ENCODE data around the gene RADIL.

The RADIL gene

GRCh38 chr7:4774007-4774406 lies 109.5 kb downstream of the RADIL start:
- no peak for DNase-seq

DNA sequence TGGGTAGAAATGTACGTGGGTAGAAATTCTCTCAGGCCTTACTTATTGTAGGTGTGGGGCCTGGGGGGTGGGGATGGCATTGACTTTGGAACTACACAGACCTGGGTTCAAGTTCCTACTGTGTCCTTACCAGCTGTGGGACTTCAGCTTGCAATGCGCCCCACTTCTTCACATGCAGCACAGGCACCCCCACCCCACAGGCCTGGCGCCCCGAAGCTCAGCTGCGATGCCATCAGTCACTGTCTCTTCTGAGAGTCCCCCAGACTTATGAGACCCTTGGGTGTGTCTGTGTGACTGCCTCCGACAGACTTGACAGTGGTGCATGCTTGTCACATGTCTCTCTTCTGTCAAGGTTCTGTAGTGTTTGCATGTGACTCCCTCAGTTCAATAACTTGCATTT lies 111.2 kb downstream of the RADIL start:
- no peak for DNase-seq

DNA sequence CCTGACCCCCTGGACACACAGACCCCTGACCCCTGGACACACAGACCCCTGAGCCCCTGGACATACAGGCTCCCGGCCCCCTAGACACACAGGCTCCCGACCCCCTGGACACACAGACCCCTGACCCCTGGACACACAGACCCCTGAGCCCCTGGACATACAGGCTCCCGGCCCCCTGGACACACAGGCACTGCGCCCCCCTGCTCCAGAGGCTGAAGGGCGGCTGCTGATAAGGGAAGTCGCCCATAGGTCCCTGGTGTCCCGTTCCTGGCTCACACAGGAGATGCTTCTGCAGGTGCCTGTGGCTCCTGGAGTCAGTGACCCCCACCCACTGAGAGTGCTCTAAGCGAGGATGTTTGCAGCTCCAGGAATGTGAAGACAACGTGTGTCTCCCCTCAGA lies 111.8 kb downstream of the RADIL start:
- DNase-seq: no peak

DNA sequence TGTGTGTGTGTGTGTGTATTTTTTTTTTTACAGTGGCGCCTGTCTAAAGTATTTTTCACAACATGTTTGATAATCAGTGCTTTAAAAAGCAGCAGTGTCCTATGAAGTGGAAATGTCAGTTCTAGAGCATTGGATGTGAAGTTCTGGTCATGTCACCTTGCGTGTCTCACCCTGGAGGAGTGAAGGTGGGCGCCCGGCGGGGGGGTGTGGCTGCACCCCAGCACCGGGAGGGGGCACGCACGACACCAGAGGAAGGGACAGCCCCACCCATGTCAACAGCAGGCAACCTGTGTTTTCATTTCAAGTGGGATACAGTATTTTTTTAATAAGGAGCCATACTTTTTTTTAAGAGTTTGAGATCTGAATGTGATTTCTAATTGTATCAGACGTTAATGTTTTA lies 112.6 kb downstream of the RADIL start:
- DNase-seq: no peak

GRCh38 chr7:4769761-4770160 lies 113.8 kb downstream of the RADIL start:
- no peak for DNase-seq

- DNase-seq: no peak
Observed at GRCh38 chr7:4768597-4769569, 114.6 kb downstream of the RADIL start.

DNA sequence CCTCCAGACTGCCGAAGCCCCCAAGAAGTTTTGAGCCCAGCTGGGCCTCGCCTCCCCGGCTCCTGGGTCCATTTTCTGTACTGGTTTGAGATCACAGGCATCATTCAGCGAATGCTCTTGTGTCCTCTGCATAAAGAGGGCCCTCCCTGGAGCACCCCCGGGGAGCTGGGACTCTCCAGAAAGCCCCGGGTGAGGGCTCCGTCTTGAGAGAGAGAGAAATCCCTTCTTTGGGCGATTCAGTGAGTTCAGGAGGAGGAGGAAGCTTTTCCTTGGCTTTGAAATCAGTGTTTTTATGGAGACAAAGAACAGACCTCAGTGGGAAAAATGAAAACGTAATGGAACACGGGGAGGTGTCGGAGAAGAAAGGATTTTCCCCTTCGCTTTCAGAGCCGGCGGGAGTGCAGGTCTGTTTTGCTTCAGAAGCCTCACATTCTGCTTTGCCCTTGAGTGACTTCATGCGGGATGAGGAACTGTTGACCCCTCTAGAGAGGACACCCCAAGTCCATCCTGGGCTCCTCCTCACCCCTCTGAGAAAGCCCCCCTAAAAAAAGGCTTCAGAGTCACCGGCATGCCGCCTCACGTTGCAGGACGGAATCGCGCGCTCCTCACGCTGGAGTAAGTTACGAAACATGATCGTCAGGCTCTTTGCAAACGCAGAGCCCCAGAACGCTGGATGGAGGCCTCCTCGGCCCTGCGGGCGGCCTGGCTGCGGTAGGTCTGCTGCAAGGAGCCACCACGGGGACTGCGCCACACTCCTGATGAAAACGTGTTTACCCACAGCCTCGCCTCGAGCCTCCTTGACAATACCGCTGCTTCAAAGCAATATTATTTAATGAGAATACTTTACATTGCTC lies 116.6 kb downstream of the RADIL start:
- no peak for DNase-seq

DNA sequence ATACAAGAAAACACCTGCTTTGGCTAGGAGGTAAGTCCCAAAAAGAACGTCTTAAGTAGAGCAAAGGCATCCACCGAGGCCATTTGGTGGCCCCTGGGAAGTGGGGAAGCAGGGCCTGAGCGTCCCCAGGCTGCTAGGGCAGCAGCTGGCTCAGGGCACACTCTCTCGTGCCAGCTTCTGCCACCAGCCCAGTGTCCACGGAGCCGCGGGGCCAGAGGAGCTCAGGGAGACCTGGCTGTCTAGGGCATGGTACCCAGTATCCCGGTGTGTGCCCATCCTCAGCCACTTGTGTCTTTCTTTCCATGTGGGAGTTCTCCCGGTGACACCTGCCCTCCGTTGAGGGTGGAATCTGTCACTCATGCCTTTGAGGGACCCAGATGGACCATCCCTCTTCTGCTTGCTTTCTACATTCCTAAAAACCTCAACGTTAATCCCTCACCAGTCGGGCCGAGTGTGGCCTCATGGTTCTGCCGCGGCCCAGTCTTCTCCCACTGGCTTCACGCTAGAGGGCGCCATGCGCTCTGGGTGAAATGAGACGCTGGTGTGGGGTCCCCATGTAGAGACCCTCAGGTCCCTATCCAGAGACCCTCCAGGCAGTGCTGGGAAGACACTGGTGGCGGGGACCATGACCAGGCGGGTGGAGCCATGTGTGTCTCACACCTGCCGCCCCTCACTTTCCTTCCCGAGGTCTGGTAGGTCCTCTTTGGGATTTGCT lies 117.6 kb downstream of the RADIL start:
- DNase-seq: no peak

GRCh38 chr7:4764402-4765007 lies 119.0 kb downstream of the RADIL start:
- no peak for DNase-seq

DNA sequence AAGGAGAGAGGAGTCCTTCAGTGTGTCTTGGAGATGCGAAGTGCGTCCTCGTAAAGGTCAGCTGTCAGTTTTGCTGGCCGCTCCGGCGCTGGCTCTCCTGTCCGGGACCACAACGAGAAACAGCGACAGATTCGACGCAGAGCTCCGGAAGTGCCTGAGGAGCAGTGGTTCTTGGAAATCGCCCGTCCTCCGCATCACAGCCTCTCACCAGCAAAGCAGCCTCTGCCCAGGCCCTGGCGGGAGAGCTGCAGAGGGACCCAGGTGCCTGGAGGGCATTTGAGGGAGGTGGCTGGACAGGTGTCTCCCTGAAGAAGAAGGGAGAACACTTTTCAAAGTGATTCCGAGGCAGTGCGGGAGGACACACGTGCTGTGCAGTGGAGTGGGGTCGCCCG lies 119.7 kb downstream of the RADIL start:
- no peak for DNase-seq

DNA sequence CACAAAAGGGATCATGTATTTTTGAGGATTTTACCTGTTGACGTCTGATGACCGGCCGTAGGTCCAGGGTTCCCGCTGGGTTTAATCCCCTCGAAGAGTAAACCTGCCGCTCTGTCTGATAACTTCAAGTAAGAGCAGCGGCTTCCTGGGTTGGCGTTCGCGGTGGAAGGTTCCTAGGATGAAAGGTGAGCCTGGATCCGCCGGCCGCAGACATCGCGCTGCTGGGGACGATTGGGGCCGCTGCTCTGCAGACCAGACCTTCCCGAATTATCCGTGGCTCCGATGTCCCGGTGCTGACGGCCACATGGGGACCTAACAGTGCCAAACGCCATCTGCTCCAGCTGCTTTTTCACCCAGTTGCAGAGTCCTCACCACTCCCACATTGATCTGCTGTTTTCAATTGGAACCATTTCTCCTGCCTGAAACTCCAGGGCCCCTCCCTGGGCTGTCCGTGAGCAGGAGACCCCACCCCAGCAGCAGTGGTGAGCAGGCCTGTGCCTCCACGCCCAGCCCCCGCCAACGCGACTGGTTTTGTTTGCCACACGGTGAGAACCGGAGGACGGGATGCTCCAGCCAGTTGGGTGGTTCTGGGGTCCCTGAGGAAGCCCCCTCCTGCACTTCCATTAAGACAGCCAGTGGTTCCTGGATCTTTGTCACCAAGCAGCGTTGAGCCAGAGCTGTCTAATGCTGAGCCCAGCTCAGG lies 120.3 kb downstream of the RADIL start:
- no peak for DNase-seq

GRCh38 chr7:4762121-4763055 lies 121.1 kb downstream of the RADIL start:
- DNase-seq: no peak

- DNase-seq: no peak
Observed at GRCh38 chr7:4760952-4761351, 122.6 kb downstream of the RADIL start.

GRCh38 chr7:4759211-4759610 lies 124.3 kb downstream of the RADIL start:
- no peak for DNase-seq

DNA sequence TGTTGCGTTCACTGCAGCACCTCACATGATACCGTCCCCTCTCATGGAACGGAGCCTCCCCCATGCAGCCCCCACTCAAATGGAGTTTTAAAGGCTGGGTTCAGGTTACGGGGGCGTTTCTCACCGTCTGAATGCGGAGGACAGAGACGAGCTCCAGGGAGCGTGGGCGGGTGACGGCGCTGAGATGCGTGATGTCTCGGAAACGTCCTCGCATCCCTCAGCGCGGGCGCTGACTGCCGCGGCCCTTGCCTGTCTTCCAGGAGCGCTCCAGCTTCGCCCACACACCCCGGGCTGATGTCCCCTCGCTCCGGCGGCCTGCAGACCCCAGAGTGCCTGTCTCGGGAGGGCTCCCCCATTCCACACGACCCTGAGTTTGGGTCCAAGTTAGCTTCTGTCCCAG lies 124.7 kb downstream of the RADIL start:
- no peak for DNase-seq

DNA sequence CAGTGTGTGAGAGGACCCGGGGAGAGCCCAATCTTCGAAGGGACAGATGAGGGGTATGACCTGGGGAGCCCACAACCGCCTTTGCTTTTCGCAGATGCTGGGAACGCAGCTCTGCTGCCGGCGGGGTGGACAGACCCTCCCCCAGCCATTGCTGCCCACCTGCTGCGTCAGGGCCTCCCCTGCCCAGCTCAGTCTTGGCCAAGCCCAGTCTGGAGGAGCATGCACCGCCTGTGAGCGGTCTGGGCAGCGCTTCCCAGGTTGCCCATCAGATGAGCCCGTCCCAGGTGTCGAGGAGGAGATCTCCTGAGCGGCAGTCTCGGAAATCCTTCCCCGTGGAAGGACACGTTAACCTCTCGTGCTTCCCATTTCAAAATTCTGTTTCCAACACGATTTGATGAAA lies 125.4 kb downstream of the RADIL start:
- DNase-seq: no peak

DNA sequence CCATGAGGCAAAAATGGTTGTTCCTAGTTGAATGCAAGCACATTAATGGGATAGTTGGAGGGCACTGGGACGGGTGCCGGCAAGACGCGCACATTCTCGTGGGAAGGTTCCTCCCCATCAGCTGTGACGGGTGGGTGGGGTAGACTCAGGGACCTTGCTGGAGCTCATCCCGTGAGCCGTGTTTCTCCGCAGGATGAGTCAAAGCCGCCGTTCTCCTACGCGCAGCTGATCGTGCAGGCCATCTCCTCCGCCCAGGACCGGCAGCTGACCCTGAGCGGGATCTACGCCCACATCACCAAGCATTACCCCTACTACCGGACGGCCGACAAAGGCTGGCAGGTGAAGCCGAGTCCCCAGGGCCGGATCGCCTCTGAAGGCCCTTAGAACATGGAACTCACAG lies 128.5 kb downstream of the RADIL start:
- no peak for DNase-seq

DNA sequence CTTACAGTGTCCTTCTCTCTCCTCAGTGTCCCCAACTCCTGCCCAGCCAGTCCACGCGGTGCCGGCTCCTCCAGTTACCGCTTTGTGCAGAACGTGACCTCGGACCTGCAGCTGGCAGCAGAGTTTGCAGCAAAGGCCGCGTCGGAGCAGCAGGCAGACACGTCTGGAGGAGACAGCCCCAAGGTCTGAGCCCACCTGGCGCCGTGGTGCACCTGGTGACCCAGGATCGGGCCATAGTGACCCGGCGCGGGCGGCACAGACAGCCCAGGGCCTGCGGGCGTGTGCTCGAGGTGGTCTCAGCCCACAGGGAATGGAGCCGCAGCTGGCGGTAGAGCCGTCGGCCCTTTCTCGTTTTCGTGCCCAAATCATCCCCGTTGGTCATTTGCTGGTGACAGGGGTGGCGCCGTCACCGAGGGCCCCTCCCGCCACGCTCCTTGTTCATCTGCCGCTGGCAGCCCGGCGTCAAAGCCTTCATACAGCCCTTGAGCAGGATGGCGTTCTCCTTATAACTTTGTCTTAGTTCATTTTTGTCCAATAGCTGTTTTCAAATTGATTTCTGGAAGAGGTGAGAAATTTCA lies 129.0 kb downstream of the RADIL start:
- no peak for DNase-seq

GRCh38 chr7:4753598-4754432 lies 129.7 kb downstream of the RADIL start:
- peak; percentile 78 for DNase-seq

Data from stimulated activated naive CD4-positive, alpha-beta T cell treated with Interleukin-2 at 50 U/mL for 16 hours (primary cell).